ENCODE data around the gene HOXC12.

The HOXC12 gene

DNA sequence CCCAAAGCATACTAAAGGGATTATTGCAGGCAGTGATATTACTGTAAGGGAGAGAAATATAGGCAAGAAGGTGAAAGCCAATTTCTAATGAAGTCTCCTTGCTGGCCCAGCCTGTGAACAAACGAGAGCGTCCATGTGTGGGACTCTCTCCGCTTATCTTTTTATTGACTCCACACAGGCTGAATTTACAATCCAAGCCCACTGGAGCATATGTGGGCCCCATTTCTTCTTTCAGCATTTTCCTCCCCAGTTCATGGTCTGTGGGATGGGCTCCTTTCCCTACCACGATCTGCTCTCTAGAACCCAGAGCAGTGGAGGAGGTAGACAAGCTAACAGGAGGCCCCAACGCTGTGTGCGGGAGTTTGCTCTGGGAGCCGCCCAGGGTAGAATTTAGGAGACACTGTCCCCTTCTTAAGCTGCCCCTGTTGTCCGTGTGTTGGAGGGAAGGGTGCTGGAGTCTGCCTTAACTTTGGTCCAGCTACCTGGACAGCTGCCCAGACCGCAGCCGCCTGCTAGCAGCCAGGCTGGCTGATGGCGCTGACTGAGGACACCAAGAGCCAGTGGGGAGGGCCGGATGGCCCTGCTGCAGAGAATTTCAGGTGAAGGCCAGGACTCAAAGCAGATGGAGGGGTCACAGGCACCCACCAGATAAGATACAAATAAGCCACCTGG, 15.0 kb downstream of the HOXC12 start:
- no peak overlapping the region for H3K4me2 ChIP-seq (ENCODE audit: low read length)
- H3K36me3 ChIP-seq (replicated peaks; ENCODE audit: low read depth, low read length) = no peaks in the 10 kb centered on the region
- H3K9ac ChIP-seq (ENCODE audit: low read length) = no peak overlapping the region
- H4K20me1 ChIP-seq (ENCODE audit: insufficient read depth, low read length) = no peaks in the 10 kb centered on the region
- H2AFZ ChIP-seq (ENCODE audit: low read depth, low read length) = no peak overlapping the region
- TF ChIP-seq CTCF (IDR thresholded peaks at IDR 0.05; ENCODE audit: low read depth, low read length) (no peak), EZH2phosphoT487 (IDR thresholded peaks at IDR 0.05; ENCODE audit: low read depth) (no peak)
- H3K27ac ChIP-seq (ENCODE audit: low read length) = no peak overlapping the region
- no peaks in the 10 kb centered on the region for H3K79me2 ChIP-seq (ENCODE audit: low read length)
- H3K4me1 ChIP-seq (ENCODE audit: low read length) = no peaks in the 10 kb centered on the region; the same call in 1 of the 2 replicates
- H3K4me3 ChIP-seq (ENCODE audit: low read length) = no peak overlapping the region
- no peaks in the 10 kb centered on the region for H3K9me3 ChIP-seq (ENCODE audit: insufficient read depth, low read length)
- peaks cover 25% of the 10 kb centered on the region for H3K27me3 ChIP-seq (ENCODE audit: low read depth, low read length)

GRCh38 chr12:53970451-53970850, 15.7 kb downstream of the HOXC12 start:
- no peak overlapping the region for H3K4me2 ChIP-seq (ENCODE audit: low read length)
- H3K4me1 ChIP-seq (ENCODE audit: low read length) = no peaks in the 10 kb centered on the region
- H3K9ac ChIP-seq (ENCODE audit: low read length) = no peak overlapping the region
- H2AFZ ChIP-seq (ENCODE audit: low read depth, low read length) = no peak overlapping the region
- no peaks in the 10 kb centered on the region for H4K20me1 ChIP-seq (ENCODE audit: insufficient read depth, low read length)
- H3K79me2 ChIP-seq (ENCODE audit: low read length) = no peaks in the 10 kb centered on the region
- H3K9me3 ChIP-seq (ENCODE audit: insufficient read depth, low read length) = no peaks in the 10 kb centered on the region
- no peak overlapping the region for H3K27ac ChIP-seq (ENCODE audit: low read length)
- peaks cover 17% of the 10 kb centered on the region for H3K27me3 ChIP-seq (ENCODE audit: low read depth, low read length)
- no peaks in the 10 kb centered on the region for H3K36me3 ChIP-seq (replicated peaks; ENCODE audit: low read depth, low read length)
- no peak for TF ChIP-seq EZH2phosphoT487 (IDR thresholded peaks at IDR 0.05; ENCODE audit: low read depth)
- TF ChIP-seq CTCF (IDR thresholded peaks at IDR 0.05; ENCODE audit: low read depth, low read length) = no peak
- H3K4me3 ChIP-seq (ENCODE audit: low read length) = no peak overlapping the region

DNA sequence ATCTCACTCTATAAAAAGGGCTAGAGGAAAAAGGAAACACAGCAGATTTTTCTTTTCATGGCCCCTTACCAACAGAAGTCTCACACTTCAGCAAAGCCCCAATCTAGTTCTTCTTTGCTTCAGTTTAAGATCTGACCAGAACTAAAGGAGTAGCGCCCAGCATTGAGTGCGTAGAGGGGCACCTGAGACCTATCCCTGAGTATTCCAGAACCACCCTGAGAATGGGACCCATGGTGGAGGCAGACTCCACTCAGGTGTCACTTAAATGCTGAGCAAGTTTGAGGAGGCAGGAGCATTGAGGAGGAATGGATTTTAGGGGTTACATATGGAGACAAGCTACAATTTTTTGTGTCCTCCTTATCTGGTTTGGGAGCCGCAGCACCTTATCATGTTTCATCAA, 16.4 kb downstream of the HOXC12 start:
- H3K4me1 ChIP-seq (ENCODE audit: low read length) = no peaks in the 10 kb centered on the region
- peaks cover 16% of the 10 kb centered on the region; the same call in 1 of the 2 replicates for H3K27me3 ChIP-seq (ENCODE audit: low read depth, low read length)

DNA sequence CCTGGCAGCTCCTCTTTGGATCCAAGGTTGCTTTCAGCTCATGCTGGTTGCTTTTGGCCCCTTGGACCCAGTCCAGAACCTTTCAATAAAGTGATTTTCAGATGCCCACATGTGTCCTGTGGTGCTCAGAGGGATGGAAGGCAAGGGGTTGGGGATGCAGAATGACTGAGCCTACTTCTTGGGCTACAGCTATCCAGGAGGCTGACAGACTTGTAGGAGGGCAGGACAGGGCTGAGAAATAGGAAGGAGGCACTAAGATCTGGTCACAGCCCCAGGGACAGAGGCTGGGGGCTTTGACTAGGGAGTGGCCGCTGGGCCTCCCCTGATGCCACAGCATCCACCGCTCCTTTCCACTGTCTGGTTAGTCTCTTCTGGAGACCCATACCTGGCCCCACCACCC, 17.0 kb downstream of the HOXC12 start:
- Histone ChIP-seq H3K4me2 (ENCODE audit: low read length) (no peak overlapping the region), H3K9me3 (ENCODE audit: insufficient read depth, low read length) (no peaks in the 10 kb centered on the region), H3K79me2 (ENCODE audit: low read length) (no peaks in the 10 kb centered on the region), H3K36me3 (replicated peaks; ENCODE audit: low read depth, low read length) (no peaks in the 10 kb centered on the region), H4K20me1 (ENCODE audit: insufficient read depth, low read length) (no peaks in the 10 kb centered on the region), H3K27ac (ENCODE audit: low read length) (no peak overlapping the region), H3K9ac (ENCODE audit: low read length) (no peak overlapping the region), H3K4me1 (ENCODE audit: low read length) (no peaks in the 10 kb centered on the region), H3K27me3 (ENCODE audit: low read depth, low read length) (peaks cover 16% of the 10 kb centered on the region; the same call in 1 of the 2 replicates), H3K4me3 (ENCODE audit: low read length) (no peak overlapping the region), H2AFZ (ENCODE audit: low read depth, low read length) (no peak overlapping the region)
- TF ChIP-seq EZH2phosphoT487 (IDR thresholded peaks at IDR 0.05; ENCODE audit: low read depth) = no peak
- no peak for TF ChIP-seq CTCF (IDR thresholded peaks at IDR 0.05; ENCODE audit: low read depth, low read length)

More for the DNA sequence above, 16.4 kb downstream of the HOXC12 start:
- Histone ChIP-seq H3K4me3 (ENCODE audit: low read length) (no peak overlapping the region), H4K20me1 (ENCODE audit: insufficient read depth, low read length) (no peaks in the 10 kb centered on the region), H3K9me3 (ENCODE audit: insufficient read depth, low read length) (no peaks in the 10 kb centered on the region), H3K79me2 (ENCODE audit: low read length) (no peaks in the 10 kb centered on the region), H3K27ac (ENCODE audit: low read length) (no peak overlapping the region), H3K4me2 (ENCODE audit: low read length) (no peak overlapping the region), H3K9ac (ENCODE audit: low read length) (no peak overlapping the region), H3K36me3 (replicated peaks; ENCODE audit: low read depth, low read length) (no peaks in the 10 kb centered on the region), H2AFZ (ENCODE audit: low read depth, low read length) (no peak overlapping the region)
- TF ChIP-seq EZH2phosphoT487 (IDR thresholded peaks at IDR 0.05; ENCODE audit: low read depth) (no peak), CTCF (IDR thresholded peaks at IDR 0.05; ENCODE audit: low read depth, low read length) (no peak)

All from OCI-LY3 (cell line).